GM12878 (cell line): ENCODE results near the gene GM2A. TPM values are rescaled to one million over a fixed set of nuclear protein-coding genes. Genes with fewer than 3 reads are reported as not detected.

Experiments used
- ATAC-seq: fragments of 200-7000 bp; cut with Tn5 transposase; 3 replicates; pipeline ENCODE4 v1.9.1; 2020; ENCODE audit warnings: mild to moderate bottlenecking, moderate library complexity
- BruUV-seq: library from RNA; stranded (reverse); fragments of 400-500 nt; replicated peaks from 2 replicates; lab custom pipeline; 2021; lab: Mats Ljungman, UMichigan
- CTCF ChIA-PET: fragments of 300-600 bp; sonication (Branson Sonifier 250); formaldehyde crosslinking; extraction: SDS; loops from one replicate; lab custom pipeline; 2021; ENCODE audit warnings: inconsistent platforms; lab: Yijun Ruan, JAX
- POLR2A ChIA-PET: fragments of 350-600 bp; formaldehyde crosslinking; extraction: SDS; loops from one replicate; lab custom pipeline; 2021; ENCODE audit warnings: inconsistent platforms; lab: Charles Lee
- RAD21 ChIA-PET: fragments of 300-600 bp; sonication (Branson Sonifier 250); formaldehyde crosslinking; loops from one replicate; lab custom pipeline; 2023; ENCODE audit warnings: antibody characterized with exemption; ENCODE audit not compliant: unreplicated experiment; lab: Charles Lee
- SMC1A ChIA-PET: fragments of 300-600 bp; sonication (Branson Sonifier 250); formaldehyde crosslinking; loops from one replicate; lab custom pipeline; 2023; ENCODE audit not compliant: unreplicated experiment, uncharacterized antibody; lab: Charles Lee
- DNase-seq: peaks from one replicate; pipeline ENCODE4 v3.0.0-alpha.2; 2011; ENCODE audit warnings: low read depth, low spot score
- FAIRE-seq: peaks from 3 replicates; lab custom pipeline; 2011; peaks lifted over from hg19 to GRCh38; lab: Jason Lieb, UNC
- H2AFZ ChIP-seq: 2 replicates; pipeline ENCODE4 v1.6.0; 2011; ENCODE audit warnings: low read depth, low read length, control low read depth; ENCODE audit not compliant: control insufficient read depth
- H3K27ac ChIP-seq: 2 replicates; pipeline ENCODE4 v1.5.1; 2011; ENCODE audit warnings: control low read depth; ENCODE audit not compliant: control insufficient read depth, insufficient read depth
- H3K27me3 ChIP-seq, 2 experiments: replicated peaks in 1 of 2; 2 replicates each; pipeline versions ENCODE4 v1.6.0 to v1.6.1; 2011; ENCODE audit warnings: low read length in 1 of 2; ENCODE audit not compliant: control insufficient read depth in 2 of 2, insufficient read depth in 2 of 2
- H3K36me3 ChIP-seq, 2 experiments: 2 replicates each; pipeline ENCODE4 v1.5.1; 2011; ENCODE audit warnings: low read length in 1 of 2; ENCODE audit not compliant: control insufficient read depth in 2 of 2, insufficient read depth in 2 of 2
- H3K4me1 ChIP-seq: 2 replicates; pipeline ENCODE4 v1.6.1; 2011; ENCODE audit warnings: mild to moderate bottlenecking, low read length, moderate library complexity, mixed read lengths; ENCODE audit not compliant: control insufficient read depth, insufficient read depth
- H3K4me2 ChIP-seq: 2 replicates; pipeline ENCODE4 v1.6.0; 2011; ENCODE audit warnings: control low read depth; ENCODE audit not compliant: control insufficient read depth, insufficient read depth
- H3K4me3 ChIP-seq: fragments of 200-600 bp; sonication (generic); 2 replicates; pipeline ENCODE4 v1.5.1; 2016
- H3K79me2 ChIP-seq: 2 replicates; pipeline ENCODE4 v1.6.0; 2011; ENCODE audit warnings: low read length; ENCODE audit not compliant: control insufficient read depth, insufficient read depth
- H3K9ac ChIP-seq: 2 replicates; pipeline ENCODE4 v1.8.0; 2011; ENCODE audit warnings: low read length, control low read depth, mixed read lengths; ENCODE audit not compliant: control insufficient read depth, insufficient read depth
- H3K9me3 ChIP-seq: replicated peaks from 3 replicates; pipeline ENCODE4 v1.5.1; 2011; ENCODE audit warnings: mild to moderate bottlenecking, low read length; ENCODE audit not compliant: control insufficient read depth, insufficient read depth
- H4K20me1 ChIP-seq: 2 replicates; pipeline ENCODE4 v1.6.0; 2011; ENCODE audit not compliant: control insufficient read depth, insufficient read depth
- E4F1 ChIP-seq: fragments of 450-650 bp; IDR thresholded peaks from 2 replicates; pipeline ENCODE4 v1.6.1; 2018; ENCODE audit warnings: borderline replicate concordance, mild to moderate bottlenecking; ENCODE audit not compliant: partially characterized antibody
- ZNF24 ChIP-seq: fragments of 450-650 bp; IDR thresholded peaks from 2 replicates; pipeline ENCODE4 v1.6.1; 2017; ENCODE audit warnings: antibody characterized with exemption, mild to moderate bottlenecking
- WGBS: methylation state at CpG from one replicate; pipeline ENCODE4 v1.1.6; 2016; ENCODE audit warnings: low lambda C conversion rate; ENCODE audit not compliant: insufficient replicate concordance, insufficient coverage; ENCODE audit errors: missing lambda C conversion rate; 5-methylcytosine and 5-hydroxymethylcytosine counted together
- in situ Hi-C: fragments of 300-500 bp; cut with MboI; formaldehyde crosslinking; loops from 9 replicates; pipeline ENCODE4 v1.14.3; 2018; ENCODE audit warnings: mixed read lengths
- intact Hi-C: fragments of 100-400 bp; cut with micrococcal nuclease; formaldehyde crosslinking; loops from one replicate; pipeline ENCODE4 v1.14.2; 2022; ENCODE audit not compliant: unreplicated experiment
- polyA plus RNA-seq, 11 experiments: library from polyadenylated mRNA; depleted of rRNA in 4 of 11; unstranded in 6 of 11; stranded (reverse) in 5 of 11; fragments of >200 nt; fragmentation: Nextera tagmentation in 4 of 11; fragmentation: Illumina TruSeq in 1 of 11; extraction: Ambion mirVana in 4 of 11; extraction: Trizol in 1 of 11; gene quantifications; 1 replicate in 1 of 11; 2 replicates in 10 of 11; pipeline versions ENCODE4 v1.2.1 to v1.2.3, GENCODE V29; 2011 to 2016; ENCODE audit warnings: inconsistent platforms in 2 of 11, missing spikeins in 2 of 11, low read depth in 1 of 11
- total RNA-seq, 4 experiments: library from RNA; depleted of rRNA in 3 of 4; stranded (reverse); fragments of >200 nt in 3 of 4; fragmentation: Illumina TruSeq in 1 of 4; extraction: Trizol in 1 of 4; gene quantifications; 2 replicates each; pipeline versions ENCODE4 v1.2.1 to v1.2.3, GENCODE V29; 2013 to 2021

The GM2A gene
- total and polyA plus RNA-seq, 10 of the 15 experiments (the other 5 are each of a cell fraction or from before 2014, with no cell fraction given), result 33.6 to 106 (median 68.2) TPM

- in situ Hi-C loops, result no loop called here
- Histone ChIP-seq H3K36me3 (no peaks in the 10 kb centered on the region), H3K4me3 (no peak overlapping the region)
- ChIA-PET CTCF (interaction anchor here (1.3 to 9.9 kb wide), 22 partner anchors 8 to 189 kb away, joined by 3 to 293 read pairs (median 9); partner anchors contain the start of genes ANXA6, CCDC69 and GM2A), SMC1A (interaction anchor here (1.1 to 11.1 kb wide), 17 partner anchors 13 to 232 kb away, joined by 3 to 325 read pairs (median 9); partner anchors contain the start of genes CCDC69 and GM2A)
- whole genome bisulfite sequencing, result 76% methylated on average over 7 of the region's 7 CpGs
- DNase-seq, result no peak
- TF ChIP-seq ZNF24, result peak; percentile 85
- TF ChIP-seq E4F1, result no peak
- TF ChIP-seq, all 136 proteins: peak for 1
- Histone ChIP-seq H3K4me2 (peak overlapping the region; percentile 96), H3K9ac (peak overlapping the region; percentile 77), H3K27ac (peak overlapping the region; percentile 82), H3K4me1 (peaks cover 66% of the 10 kb centered on the region), H2AFZ (peak overlapping the region; percentile 84), H4K20me1 (no peaks in the 10 kb centered on the region), H3K9me3 (no peaks in the 10 kb centered on the region; the same call in 1 of the 3 replicates), H3K27me3 (no peaks in the 10 kb centered on the region), H3K79me2 (no peaks in the 10 kb centered on the region; the same call in none of the 2 replicates)
- FAIRE-seq (no peak), ATAC-seq (no peak)
- ChIA-PET RAD21 (interaction anchor here (0.8 to 7.0 kb wide), 28 partner anchors 8 to 186 kb away, joined by 3 to 105 read pairs (median 10); partner anchors contain the start of genes ANXA6, CCDC69 and GM2A), POLR2A (interaction anchor here (1.1 to 10.2 kb wide), 11 partner anchors 9 to 112 kb away, joined by 3 to 290 read pairs (median 7); partner anchors contain the start of genes ANXA6, CCDC69 and GM2A)
- intact Hi-C loops, result loop anchor here (1.0 to 2.0 kb wide), 3 partner anchors 15 to 111 kb away; no protein-coding TSS in a partner anchor
- BruUV-seq, result no TSS peak
Observed at GRCh38 chr5:151237685-151238084, 15.3 kb upstream of the GM2A start.
